Glutamatergic neuron (in vitro differentiated cells): Measurements from ENCODE around the gene NAV3. TPM values are rescaled to one million over a fixed set of nuclear protein-coding genes. Genes with fewer than 3 reads are reported as not detected.

Experiments
- DNase-seq: peaks from one replicate; pipeline ENCODE4 v3.0.0; 2022
- H3K27ac Mint-ChIP-seq: one replicate; pipeline ENCODE4 v1.8.0; 2020; ENCODE audit warnings: mild to moderate bottlenecking, mixed read lengths, inconsistent platforms; ENCODE audit not compliant: unreplicated experiment
- H3K27me3 Mint-ChIP-seq: one replicate; pipeline ENCODE4 v1.8.0; 2020; ENCODE audit warnings: mild to moderate bottlenecking, moderate library complexity, mixed read lengths, inconsistent platforms; ENCODE audit not compliant: unreplicated experiment
- H3K36me3 Mint-ChIP-seq: one replicate; pipeline ENCODE4 v1.8.0; 2020; ENCODE audit warnings: mild to moderate bottlenecking, mixed read lengths, inconsistent platforms; ENCODE audit not compliant: unreplicated experiment
- H3K4me1 Mint-ChIP-seq: one replicate; pipeline ENCODE4 v1.8.0; 2020; ENCODE audit warnings: mild to moderate bottlenecking, low read depth, mixed read lengths, inconsistent platforms; ENCODE audit not compliant: unreplicated experiment
- H3K4me3 Mint-ChIP-seq: one replicate; pipeline ENCODE4 v1.8.0; 2020; ENCODE audit warnings: mild to moderate bottlenecking, mixed read lengths, inconsistent platforms; ENCODE audit not compliant: unreplicated experiment
- H3K9me3 Mint-ChIP-seq: one replicate; pipeline ENCODE4 v1.8.0; 2020; ENCODE audit warnings: mild to moderate bottlenecking, moderate library complexity, mixed read lengths, inconsistent platforms; ENCODE audit not compliant: unreplicated experiment
- CTCF ChIP-seq: fragments of 200-600 bp; sonication (generic); IDR thresholded peaks from one replicate; pipeline ENCODE4 v1.5.0; 2021; ENCODE audit not compliant: partially characterized antibody, unreplicated experiment
- total RNA-seq: library from RNA; stranded (reverse); fragmentation: NEBNext Ultra II Directional; extraction: Animal tissue kit (Norgen Biotek cat#: 25700); gene quantifications from one replicate; pipeline ENCODE4 v1.2.1, GENCODE V29; 2021; ENCODE audit not compliant: unreplicated experiment

The NAV3 gene
- total RNA-seq, 1 donor from 2014 or later, result 13.6 TPM

DNA sequence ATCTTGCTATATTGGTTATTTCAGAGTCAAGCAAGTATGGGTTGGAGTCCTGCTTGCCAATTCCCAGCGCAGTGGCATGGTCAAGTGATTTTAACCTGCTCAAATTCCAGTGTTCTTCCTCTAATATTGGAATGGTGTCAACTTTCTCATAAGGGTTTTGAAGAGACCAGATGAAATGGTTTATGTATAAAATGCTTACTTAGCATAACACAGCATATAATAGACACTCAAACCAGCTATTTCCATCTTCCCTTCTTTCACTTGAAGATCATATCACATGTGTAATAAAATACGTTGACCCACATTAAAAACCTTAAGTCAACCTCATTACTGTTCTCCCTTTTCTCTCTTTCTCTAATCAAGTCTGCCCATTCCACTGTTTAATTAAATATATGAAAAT, 144.0 kb downstream of the NAV3 start:
- DNase-seq, result no peak
- no peak overlapping the region for H3K4me3 Mint-ChIP-seq
- H3K27ac Mint-ChIP-seq, result no peak overlapping the region
- no peaks in the 10 kb centered on the region for H3K27me3 Mint-ChIP-seq
- no peak for TF ChIP-seq CTCF
- no peaks in the 10 kb centered on the region for H3K36me3 Mint-ChIP-seq
- H3K4me1 Mint-ChIP-seq, result no peaks in the 10 kb centered on the region
- H3K9me3 Mint-ChIP-seq, result no peaks in the 10 kb centered on the region

DNA sequence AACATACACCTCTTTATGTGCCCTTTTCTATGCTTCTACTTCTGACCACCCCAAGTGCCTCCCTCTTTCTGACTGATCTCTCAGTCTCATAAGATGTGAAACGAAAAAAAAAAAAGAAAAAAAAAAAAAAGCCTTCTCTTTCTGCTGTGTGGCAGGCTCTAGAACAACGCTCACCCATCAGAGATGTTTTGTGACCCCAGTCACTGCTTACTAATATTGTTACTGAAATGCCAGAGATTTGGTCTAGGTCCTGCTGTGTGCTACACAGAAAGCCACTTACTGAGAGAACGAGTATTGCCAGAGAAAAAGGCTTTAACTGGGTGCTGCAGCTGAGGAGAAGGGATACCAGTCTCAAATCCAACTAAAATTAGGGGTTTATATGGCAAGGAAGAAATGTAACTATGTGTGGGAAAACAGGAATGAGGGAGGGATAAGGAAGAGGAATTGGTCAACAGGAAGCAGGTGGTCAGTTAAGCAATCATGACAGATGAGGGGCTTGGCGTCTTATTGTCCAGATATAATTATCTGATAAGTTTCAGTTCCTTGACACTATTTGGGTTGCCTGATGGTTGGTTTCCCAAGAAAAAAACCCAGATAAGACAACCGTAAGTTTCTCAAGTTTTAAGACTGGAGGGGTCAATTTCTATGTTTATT, 149.0 kb downstream of the NAV3 start:
- Mint-ChIP-seq H3K27ac (no peak overlapping the region), H3K4me1 (no peaks in the 10 kb centered on the region), H3K36me3 (no peaks in the 10 kb centered on the region), H3K4me3 (no peak overlapping the region), H3K9me3 (no peaks in the 10 kb centered on the region), H3K27me3 (no peaks in the 10 kb centered on the region)
- no peak for DNase-seq
- no peak for TF ChIP-seq CTCF

DNA sequence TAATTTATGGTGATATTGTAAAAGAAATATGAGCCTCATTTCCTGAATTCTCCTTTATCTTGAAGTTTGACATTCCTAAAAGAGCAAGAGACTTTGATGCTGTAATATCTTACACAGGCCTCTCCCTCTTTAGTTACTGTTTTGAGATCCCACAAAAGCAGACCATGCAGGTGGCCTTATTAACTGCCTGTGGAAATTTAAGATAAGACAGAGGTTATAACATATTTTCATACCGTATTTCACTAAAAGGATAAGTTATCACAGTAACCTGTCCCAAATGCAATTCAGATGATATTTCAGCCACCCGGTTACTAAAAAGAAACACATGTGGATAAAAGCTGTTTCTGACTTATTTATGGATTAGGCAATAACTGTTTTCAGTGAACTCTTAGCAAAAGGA, 150.1 kb downstream of the NAV3 start:
- Mint-ChIP-seq H3K27me3 (no peaks in the 10 kb centered on the region), H3K4me1 (no peaks in the 10 kb centered on the region), H3K36me3 (no peaks in the 10 kb centered on the region), H3K27ac (no peak overlapping the region), H3K9me3 (no peaks in the 10 kb centered on the region), H3K4me3 (no peak overlapping the region)
- no peak for TF ChIP-seq CTCF
- DNase-seq, result no peak

DNA sequence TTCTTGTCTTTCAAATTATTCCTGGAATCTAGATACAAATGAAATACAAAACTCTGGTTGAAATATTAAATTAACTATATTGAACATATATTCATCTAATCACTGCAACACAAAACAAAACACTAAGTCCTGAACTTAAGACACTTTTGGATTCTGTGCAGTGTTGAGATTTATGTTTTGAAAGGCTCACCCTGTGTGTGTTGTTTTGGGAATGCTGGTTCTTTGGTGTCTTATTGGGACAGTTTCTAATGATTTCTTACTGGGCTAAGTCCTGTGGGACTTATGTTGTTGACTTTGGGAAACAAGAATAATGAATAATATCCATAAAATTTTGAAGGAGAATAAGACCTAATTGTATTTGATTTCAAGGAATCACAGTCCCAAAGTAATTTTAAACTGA, 153.2 kb downstream of the NAV3 start:
- no peak overlapping the region for H3K4me3 Mint-ChIP-seq
- H3K9me3 Mint-ChIP-seq, result no peaks in the 10 kb centered on the region
- no peaks in the 10 kb centered on the region for H3K4me1 Mint-ChIP-seq
- no peaks in the 10 kb centered on the region for H3K36me3 Mint-ChIP-seq
- no peaks in the 10 kb centered on the region for H3K27me3 Mint-ChIP-seq
- no peak overlapping the region for H3K27ac Mint-ChIP-seq
- DNase-seq, result no peak
- no peak for TF ChIP-seq CTCF

DNA sequence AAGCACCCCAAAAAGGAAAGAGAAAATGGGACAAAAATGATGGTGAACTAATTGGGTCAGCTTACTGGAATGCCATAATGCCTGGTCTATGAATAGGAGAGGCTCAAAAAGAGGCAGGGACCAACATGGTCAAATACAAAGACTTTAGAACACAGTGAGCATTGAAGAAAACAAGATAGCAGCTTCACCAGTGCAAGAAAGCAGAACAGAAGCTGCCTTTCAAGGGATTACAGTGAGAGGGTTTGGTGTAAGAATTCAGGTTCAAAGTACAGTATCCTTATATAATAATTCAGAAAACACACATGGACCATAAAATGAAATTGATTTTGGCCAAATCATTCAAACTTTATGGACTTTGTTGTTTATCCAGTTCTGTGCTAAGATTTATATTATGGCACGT, 162.1 kb downstream of the NAV3 start:
- Mint-ChIP-seq H3K27me3 (no peaks in the 10 kb centered on the region), H3K27ac (no peak overlapping the region), H3K4me1 (no peaks in the 10 kb centered on the region), H3K9me3 (no peaks in the 10 kb centered on the region), H3K4me3 (no peak overlapping the region), H3K36me3 (no peaks in the 10 kb centered on the region)
- TF ChIP-seq CTCF, result no peak
- no peak for DNase-seq
